Pulmonary artery endothelial cell (primary cell): ENCODE results near the gene ANKRD33B. TPM values are rescaled to one million over a fixed set of nuclear protein-coding genes. Genes with fewer than 3 reads are reported as not detected.
"Not testable (repeated sequence)": the region's sequence is repeated elsewhere in the genome, so short reads cannot be mapped to it uniquely, and the experiment has no call there.

Experiments used
- DNase-seq: peaks from one replicate; pipeline ENCODE4 v3.0.0-alpha.2; 2011; ENCODE audit warnings: low read depth, low spot score
- total RNA-seq: library from RNA; depleted of rRNA; stranded (reverse); fragments of >200 nt; gene quantifications from 2 replicates; pipeline ENCODE4 v1.2.3, GENCODE V29; 2014

ANKRD33B gene
- total RNA-seq, 1 donor from 2014 or later, result 6.6 TPM

DNA sequence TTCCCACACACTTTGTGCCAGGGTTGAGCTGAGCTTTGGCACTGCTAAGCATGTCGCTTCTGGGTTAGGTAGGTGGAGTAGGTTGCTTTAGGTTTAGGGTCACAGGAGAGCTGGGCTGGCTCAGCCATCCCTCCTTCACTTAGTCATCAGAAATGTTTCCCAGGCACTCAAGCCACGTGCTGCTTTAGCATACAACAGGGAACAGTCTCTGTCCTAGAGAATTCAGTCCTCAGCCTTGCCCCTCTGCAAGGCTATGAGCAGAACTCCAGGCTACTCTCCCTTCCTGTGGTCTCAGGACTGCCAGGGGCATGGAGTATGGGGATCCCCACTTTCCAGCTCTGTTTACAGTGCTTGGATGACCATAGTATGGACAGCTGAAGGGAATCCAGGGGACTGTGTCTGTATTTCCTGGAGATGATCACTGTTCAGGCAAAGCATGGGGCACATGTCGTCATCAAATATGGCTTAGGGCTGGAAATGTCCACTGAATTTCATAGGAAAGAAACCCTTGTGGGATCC is 7.5 kb upstream of the ANKRD33B start:
- DNase-seq, result no peak

DNA sequence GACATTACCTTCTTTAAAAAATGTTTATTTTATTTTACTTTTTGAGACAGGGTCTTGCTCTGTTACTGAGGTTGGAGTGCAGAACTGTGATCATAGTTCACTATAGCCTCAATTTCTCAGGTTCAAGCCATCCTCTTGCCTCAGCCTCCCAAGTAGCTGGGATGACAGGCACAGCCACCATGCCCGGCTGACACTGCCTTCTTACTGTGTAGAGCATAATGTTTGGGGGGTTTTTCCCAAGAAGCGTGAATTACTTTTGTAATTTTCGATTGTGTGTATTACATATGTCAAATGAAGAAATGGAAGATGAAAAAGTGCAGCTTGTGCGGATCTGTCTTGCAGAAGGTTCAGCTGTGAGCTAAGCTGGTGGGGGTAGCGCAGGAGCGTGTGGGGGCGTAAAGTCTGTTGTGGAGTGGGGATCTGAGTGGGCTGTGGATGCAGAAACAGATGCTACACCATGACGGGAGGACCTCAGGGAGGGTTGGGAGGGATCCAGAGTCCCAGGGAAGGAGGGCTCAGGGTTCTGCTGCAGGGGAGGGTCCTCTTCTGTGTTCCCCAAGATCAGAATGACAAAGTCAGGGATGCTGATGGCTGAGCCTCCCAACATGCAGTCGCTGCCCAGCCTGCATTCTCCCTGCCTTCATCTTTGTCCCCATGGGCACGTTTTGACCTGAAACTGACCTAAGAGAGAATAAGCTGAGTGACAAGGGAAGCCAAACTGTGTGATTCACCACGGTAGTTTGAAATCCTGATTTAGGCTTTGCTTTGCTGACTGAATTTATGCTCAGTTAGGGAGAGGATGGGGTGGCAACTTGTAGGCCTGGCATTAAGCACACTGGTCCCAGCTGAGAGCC is 6.8 kb upstream of the ANKRD33B start:
- no peak for DNase-seq

DNA sequence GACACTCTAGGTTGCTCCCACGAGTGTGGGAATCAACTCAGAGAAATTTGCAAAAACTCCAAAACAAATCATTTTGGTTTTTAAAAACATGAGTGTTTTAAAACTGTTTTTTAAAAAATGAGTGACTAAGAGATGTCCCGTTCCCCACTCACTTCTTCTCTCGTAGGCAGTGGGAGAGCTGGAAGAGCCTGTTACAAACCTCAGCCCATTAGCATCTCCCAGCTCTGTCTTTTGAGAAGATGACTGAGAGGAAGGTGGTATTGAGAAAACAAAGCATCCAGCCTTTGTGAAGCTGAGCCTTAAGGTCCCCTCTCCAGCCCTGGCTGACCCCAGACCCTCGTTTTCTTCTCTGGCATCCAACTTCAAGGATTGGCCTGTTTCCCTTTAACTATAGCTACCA is 4.7 kb upstream of the ANKRD33B start:
- DNase-seq, result no peak

DNA sequence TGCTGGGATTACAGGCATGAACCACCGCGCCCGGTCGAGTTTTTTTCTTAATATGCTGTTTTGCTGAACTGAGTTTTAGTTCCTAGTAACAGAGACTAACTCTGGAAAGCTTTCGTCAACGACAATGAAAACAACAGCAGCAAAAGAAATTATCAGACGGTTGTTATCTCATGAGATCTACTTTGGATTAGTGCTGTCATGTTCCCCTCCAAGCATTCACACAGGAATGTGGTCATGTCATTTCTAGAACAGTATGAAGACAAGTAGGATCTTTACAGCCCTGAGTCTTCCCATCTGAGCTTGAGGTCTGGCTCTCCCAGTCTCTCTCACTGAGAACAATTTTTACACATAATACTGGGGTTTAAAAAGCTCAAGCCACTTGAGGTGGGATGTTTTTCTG is 4.0 kb upstream of the ANKRD33B start:
- DNase-seq, result no peak

DNA sequence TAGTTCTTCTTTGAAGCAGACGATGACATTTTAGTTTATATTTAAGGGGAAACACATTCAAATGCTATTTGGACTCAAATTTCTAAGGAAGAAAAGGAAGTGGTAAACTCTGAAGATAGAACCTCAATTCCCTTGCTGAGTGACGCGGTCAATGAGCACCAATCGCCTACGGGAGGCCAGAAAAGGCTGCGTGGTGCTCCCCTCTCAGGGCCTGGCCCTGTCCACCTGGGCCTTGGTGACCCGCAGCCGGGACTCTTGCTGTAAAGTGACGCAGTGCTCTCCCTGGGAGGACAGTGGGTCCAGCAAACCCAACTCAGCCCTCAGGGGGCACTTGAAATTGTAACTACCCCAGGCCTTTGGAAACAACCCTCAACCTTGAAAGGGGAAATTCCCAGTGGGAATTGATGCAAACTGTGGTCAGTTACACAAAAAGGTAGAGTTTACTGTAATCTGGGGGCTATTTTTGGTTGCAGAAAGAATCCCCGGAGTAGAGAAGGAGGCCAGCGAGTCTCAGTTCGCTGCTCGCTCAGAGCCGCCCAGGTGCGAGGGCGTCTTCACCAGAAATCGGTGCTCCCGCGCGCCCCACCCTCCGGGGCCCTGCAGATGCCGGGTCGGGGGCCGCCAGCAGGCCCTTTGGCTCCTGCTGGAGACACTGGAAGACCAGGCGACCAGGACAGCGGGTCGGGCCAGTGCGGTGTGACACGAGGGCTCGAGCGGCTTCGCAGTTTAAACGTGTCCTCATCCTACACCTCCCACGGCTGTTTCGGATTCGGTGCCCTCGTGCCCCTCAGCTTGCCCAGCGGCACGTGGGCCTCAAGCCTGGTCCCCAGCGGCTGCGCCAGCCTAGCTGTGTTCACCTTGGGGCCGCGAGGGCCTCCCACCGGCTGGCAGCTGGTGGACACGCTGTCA is 1.4 kb upstream of the ANKRD33B start:
- no peak for DNase-seq

DNA sequence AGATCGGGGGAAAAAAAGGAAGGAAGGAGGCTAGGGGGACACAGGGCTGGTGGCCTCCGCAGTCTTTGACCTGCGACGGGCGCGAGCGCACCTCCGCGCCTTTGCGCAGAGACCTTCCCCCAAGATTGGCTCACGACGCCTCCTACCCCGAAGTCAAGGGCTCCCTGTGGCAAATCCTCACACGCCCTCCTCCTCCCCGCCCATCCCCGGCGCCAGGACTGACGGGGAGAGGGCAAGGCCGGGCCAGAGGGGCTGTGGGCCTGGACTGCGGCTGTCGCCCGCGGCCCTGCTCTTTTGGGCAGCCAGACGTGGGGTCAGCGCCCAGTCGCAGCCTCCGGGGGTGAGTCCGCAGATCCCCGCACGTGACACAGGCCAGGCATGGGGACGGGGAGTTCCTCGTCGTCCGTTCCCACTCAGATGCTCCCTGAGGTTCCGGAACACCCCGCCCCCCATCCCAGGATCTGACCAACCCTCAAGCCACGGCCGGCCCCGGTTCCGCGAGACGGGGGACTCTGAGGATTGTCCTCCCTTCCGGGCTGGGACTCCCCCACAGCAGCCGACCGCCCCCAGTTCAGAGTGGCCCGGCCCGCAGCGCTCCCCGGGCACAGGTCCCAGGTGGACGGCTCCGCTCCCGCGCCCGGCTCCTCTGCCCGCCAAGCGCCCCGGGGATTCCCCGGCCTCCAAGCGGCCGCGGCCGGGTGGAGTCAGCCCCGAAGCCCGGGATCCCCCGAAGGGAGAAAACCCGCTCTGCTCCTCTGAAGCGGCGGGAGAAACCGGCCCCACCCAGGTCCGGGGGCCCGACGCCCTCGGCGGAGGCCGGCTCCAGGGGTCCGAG is 543 bp upstream of the ANKRD33B start:
- no peak for DNase-seq

DNA sequence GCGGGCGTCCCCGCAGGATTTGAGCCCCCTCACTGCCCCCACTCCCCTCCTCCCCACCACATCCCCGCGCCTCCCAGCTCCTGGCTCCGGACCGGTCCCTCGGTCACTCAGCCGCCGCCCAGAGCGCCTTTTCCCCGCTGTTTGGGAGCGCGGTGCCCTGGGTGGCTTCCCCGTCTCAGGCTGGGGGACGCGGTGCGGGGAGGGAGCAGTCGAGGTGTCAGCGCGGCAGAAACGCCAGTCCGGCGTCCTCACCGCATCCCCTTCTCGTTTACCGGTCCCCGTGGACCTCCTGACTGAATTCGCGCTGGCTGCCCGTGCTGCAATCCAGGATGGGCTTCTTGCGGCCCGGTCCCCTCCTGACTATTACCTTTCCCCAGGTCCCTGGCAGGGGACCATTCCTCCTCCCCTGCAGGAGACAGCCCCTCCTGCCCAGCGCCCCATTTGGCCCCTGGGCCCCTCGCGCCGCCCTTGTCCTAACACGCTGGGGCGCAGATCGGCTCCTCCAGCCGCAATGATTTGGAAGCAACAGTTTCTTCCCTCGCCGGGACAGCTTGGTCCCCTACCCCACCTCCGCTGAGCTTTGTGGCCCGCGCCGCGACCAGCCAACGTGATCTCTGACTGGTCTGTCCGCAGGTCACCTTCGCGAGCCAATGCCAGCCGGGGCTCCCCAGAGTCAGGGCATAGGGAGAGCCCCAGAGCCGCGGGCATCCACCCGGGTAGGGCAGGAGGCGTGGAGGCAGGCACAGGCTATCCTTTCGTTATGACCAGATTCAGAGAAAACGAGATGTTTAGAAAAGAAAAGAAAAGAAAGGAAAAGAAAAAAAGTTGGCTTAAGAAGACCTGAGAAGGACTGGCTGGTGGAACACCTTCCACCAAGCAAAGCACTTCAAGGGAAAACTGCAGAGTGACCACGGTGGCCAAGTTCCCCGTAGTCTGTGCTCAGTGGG is 1.2 kb downstream of the ANKRD33B start:
- DNase-seq, result no peak

DNA sequence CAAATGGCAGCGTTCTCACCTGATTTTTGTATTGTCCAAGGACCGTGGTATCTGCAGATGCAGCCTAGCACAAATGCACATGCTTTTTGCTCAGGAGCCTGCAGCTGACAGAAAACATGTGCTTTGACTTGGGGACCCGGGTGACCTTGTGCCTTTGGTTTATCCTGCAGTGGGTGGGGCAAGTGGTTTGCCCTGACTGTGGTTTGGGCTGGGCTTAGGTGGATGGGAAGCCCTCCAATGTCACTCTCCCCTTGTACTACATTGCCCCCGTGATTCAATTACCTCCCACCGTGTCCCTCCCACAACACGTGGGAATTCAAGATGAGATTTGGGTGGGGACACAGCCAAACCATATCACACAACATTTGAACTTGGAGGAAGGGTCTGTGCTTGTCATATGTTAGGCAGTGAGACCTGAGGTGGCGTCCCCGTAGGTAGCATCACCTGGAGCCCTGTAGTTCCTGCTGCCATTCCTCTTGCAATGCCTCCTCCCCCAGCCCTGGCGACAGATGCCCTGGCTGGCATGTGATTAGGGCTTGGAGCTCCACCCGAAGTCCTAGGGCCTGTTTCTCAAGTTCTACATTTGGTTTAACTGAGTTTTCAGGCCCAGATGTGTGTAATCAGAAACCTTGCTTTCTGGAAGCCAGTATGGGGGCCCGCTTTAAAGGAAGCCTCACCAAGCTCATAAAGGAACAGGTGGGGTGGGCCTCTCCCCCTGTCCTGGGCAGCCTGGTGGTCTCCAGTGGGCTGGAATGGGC is 2.1 kb downstream of the ANKRD33B start:
- DNase-seq, result no peak

DNA sequence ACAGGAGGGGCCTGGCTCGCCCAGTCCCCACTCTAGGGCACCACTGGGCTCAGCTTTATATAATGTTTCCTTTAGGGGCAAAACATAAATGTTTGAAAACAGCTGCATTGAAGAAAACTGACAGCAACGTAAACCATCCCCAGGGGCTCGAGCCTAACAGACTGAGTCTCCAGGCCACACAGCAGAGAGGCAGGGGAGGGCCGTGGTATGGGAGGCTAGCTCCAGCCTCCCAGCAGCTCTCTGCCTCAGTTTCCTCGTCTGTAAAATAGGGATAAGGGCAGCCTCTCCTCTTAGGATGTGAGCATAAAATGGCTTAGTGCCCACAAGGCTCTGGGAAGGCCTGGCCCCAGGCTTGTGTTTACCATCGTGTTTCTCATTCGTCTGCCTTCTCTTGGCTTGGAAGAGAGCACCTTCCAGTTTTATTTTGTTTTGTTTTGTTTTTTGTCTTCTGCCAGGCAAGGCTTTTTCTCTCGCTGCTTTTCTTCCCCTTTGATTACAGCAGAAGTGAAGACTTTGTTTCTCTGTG is 2.7 kb downstream of the ANKRD33B start:
- DNase-seq, result no peak

DNA sequence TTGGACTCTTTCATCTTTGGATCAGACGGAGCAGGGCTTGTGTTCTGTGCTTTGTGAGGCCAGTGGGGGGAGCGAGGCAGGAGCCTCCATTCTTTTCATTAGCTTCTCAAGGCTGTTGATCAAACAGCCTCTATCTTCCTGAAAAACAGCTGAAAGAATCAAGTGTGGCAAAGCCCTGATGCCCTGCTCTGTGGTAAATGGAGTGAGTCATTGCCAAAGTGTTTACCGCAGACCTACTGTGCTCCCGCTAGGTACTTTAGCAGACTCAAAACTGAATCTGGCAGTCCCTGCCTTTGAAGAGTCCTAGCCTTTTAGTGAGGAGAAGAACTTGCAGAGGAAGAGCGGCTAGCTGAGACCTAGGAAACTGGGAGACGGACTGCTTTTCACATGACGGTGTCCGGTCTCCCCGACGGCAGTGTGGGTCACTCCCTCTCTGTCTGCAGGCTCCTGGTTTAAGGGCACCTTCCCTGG is 3.3 kb downstream of the ANKRD33B start:
- no peak for DNase-seq

DNA sequence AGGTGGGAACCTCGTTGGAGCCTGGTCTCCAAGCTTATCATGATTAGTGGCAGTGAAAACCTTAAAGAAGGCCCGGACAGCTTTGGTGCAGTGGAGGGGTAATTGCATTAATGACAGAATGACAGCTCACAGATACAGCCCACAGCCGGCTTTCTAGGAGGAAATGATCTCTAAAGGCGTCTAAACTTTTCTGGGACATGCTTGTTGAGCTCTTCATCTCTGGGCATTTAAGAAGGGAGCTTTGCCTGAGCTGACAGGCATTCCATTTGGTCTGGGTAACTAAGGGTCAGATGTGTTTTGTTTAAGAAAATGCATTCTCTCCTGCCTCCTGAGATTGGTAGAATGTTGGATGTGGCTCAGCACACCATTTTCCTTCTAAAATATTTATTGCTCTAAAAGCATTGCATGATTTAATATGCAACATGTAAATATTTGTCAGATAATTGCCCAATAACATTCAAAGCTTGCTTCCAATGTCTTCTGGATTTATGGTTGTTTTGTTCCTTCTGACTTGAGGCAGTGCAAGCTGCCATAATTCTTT is 4.0 kb downstream of the ANKRD33B start:
- DNase-seq, result no peak

DNA sequence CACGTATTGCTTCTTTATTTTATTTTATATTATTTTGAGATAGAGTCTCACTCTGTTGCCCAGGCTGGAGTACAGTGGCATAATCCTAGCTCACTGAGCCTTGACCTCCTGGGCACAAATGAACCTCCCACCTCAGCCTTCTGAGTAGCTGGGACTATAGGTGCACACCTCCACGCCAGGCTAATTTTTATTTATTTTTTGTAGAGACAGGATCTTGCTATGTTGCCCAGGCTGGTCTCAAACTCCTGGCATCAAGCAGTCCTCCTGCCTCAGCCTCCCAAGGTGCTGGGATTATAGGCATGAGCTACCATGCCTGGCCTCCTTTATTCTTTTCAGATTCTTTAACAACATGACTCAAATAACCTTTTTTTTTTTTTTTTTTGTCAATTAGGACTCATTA is 6.7 kb downstream of the ANKRD33B start:
- not testable (repeated sequence) for DNase-seq

DNA sequence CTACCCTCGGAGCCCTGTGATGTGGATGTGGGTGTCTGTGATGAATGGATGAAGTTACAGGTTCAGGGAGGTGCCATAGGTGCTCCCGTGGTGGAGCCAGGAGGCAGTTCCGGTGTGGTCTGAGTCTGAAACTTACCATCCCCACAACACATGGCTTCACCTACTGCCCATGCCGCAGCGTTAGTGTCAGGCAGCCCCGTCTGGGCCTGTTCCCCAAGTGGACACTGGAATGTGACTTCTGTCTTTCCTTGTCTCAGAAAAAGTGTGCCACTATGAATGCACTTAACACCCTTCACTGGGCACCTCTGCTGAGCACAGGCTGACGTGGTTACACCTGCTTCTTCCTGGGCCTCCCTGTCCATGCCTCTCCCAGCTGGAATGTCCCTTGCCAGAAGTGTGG is 8.6 kb downstream of the ANKRD33B start:
- DNase-seq, result no peak

DNA sequence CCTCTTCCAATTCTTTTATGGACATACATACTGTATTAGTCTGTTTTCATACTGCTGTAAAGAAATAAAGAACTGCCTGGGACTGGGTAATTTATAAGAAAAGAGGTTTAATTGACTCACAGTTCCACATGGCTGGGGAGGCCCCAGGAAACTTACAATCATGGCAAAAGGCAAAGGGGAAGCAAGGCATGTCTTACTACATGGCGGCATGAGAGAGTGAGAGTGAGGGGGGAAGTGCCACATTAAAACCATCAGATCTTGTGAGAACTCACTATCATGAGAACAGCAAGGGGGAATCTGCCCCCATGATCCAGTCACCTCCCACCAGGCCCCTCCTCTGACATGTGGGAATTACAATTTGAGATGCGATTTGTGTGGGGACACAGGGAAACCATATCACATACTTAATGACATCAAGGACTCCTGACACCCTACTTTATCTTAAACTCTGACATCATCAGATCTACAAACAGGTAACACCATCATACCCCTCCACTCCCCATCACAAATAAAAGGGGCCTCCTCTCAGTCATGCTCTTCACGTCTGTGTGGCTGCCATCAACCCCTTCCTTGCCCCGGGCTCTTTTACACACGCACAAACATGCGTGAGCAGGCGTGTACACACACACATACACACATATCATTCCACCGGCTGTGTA is 9.7 kb downstream of the ANKRD33B start:
- no peak for DNase-seq

DNA sequence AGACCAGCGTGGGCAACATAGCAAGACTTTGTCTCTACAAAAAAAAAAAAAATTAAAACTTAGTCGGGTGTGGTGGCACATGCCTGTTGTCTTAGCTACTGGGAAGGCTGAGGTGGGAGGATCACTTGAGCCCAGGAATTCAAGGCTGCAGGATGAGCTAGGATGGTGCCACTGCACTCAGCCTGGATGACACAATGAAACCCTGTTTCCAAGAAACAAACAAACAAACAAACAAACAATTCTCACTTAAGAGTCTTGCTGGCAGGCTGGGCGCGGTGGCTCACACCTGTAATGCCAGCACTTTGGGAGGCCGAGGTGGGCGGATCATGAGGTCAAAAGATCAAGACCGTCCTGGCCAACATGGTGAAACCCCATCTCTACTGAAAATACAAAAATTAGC is 11.0 kb downstream of the ANKRD33B start:
- DNase-seq, result not testable (repeated sequence)

DNA sequence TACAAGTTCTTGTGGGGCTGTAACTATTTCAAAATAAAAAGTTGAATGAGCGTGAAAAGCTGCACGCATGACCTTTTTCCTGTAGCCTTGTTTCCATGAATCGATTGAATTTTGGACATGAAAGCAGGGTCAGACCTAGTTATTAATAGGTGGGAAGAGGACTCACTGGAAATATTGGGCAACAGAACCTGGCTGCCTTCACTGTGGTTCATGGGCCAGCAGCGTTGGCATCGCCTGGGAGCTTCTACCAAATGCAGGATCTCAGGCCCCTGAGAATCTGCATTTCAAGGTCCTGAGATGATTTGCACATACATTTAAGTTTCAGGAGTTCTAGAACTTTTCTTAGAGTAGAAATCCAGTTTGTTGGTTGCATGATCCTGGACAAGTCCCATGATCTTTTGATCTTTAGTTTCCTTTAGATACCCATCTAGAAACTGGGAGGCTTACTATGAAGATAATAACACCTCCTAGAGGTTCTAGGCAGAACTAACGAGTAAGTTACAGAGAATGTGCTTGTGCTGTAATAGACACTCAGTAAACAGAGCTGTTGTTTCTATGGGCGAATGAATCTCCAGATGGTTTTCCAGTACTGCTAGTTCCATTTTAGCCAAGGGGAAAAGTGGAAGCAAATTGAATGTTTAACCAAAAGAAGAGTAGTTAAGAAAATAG is 12.4 kb downstream of the ANKRD33B start:
- DNase-seq, result no peak

DNA sequence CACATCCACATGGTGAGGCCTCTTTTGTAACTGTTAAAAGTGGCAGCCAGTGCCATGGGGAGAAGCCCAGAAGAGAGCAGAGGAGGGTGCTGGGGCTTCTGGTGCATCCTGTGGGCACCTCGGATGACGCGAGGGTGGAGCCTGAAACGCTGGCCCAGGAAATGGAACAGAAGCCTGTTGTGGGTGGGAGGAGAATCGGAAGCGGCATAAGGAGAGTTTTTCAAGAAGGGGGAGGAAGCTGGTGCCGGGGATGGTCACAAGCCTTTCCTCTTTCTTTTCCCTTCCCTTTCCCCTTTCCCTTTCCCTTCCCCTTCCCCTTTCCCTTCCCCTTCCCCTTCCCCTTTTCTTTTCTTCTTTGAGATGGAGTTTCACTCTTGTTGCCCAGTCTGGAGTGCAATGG is 12.9 kb downstream of the ANKRD33B start:
- DNase-seq, result no peak
